H9 (cell line): Measurements from ENCODE around the gene CABLES2. TPM values are rescaled to one million over a fixed set of nuclear protein-coding genes. Genes with fewer than 3 reads are reported as not detected.

Experiments used
- DNase-seq: peaks from one replicate; pipeline ENCODE4 v3.0.0-alpha.2; 2017
- H2AFZ ChIP-seq: one replicate; pipeline ENCODE4 v1.6.1; 2013; ENCODE audit warnings: mild to moderate bottlenecking, low read length, control low read depth, moderate library complexity
- H2AK5ac ChIP-seq: 2 replicates; pipeline ENCODE4 v1.6.1; 2013; ENCODE audit warnings: low read length, control low read depth, mixed read lengths; ENCODE audit not compliant: insufficient read length
- H2BK120ac ChIP-seq: one replicate; pipeline ENCODE4 v1.6.1; 2013; ENCODE audit warnings: low read depth, mild to moderate bottlenecking, low read length, control low read depth, inconsistent platforms; ENCODE audit not compliant: poor library complexity, severe bottlenecking
- H2BK12ac ChIP-seq: 2 replicates; pipeline ENCODE4 v1.6.1; 2013; ENCODE audit warnings: low read length, control low read depth, mixed read lengths, low read depth; ENCODE audit not compliant: insufficient read length
- H2BK15ac ChIP-seq: 2 replicates; pipeline ENCODE4 v1.6.1; 2013; ENCODE audit warnings: low read depth, low read length, control low read depth
- H2BK20ac ChIP-seq: one replicate; pipeline ENCODE4 v1.6.1; 2013; ENCODE audit warnings: low read depth, mild to moderate bottlenecking, low read length, control low read depth, inconsistent platforms; ENCODE audit not compliant: poor library complexity, severe bottlenecking
- H2BK5ac ChIP-seq: 2 replicates; pipeline ENCODE4 v1.6.1; 2013; ENCODE audit warnings: low read length, control low read depth, mixed read lengths; ENCODE audit not compliant: insufficient read length
- H3K14ac ChIP-seq: 2 replicates; pipeline ENCODE4 v1.6.1; 2013; ENCODE audit warnings: low read length, control low read depth; ENCODE audit not compliant: insufficient read depth
- H3K18ac ChIP-seq: 2 replicates; pipeline ENCODE4 v1.6.1; 2013; ENCODE audit warnings: low read depth, mild to moderate bottlenecking, mixed read lengths, low read length, control low read depth; ENCODE audit not compliant: insufficient read length
- H3K23ac ChIP-seq: 2 replicates; pipeline ENCODE4 v1.6.1; 2013; ENCODE audit warnings: low read length, control low read depth, mixed read lengths, low read depth; ENCODE audit not compliant: insufficient read length
- H3K23me2 ChIP-seq: 2 replicates; pipeline ENCODE4 v1.6.1; 2013; ENCODE audit warnings: low read depth, mild to moderate bottlenecking, mixed read lengths, low read length, control low read depth; ENCODE audit not compliant: insufficient read length, poor library complexity, severe bottlenecking
- H3K27ac ChIP-seq: 2 replicates; pipeline ENCODE4 v1.5.1; 2013; ENCODE audit warnings: low read length, control low read depth, mixed read lengths, low read depth; ENCODE audit not compliant: insufficient read length
- H3K27me3 ChIP-seq: 2 replicates; pipeline ENCODE4 v1.6.1; 2013; ENCODE audit warnings: low read length, control low read depth, inconsistent platforms; ENCODE audit not compliant: insufficient read depth
- H3K4ac ChIP-seq: 2 replicates; pipeline ENCODE4 v1.6.1; 2013; ENCODE audit warnings: low read depth, mild to moderate bottlenecking, control low read depth, inconsistent platforms, low read length, moderate library complexity
- H3K4me1 ChIP-seq: 2 replicates; pipeline ENCODE4 v1.6.1; 2013; ENCODE audit warnings: low read length, control low read depth, inconsistent platforms; ENCODE audit not compliant: insufficient read depth
- H3K4me2 ChIP-seq: 2 replicates; pipeline ENCODE4 v1.6.1; 2013; ENCODE audit warnings: low read length, control low read depth, mixed read lengths; ENCODE audit not compliant: insufficient read length, insufficient read depth
- H3K56ac ChIP-seq: 2 replicates; pipeline ENCODE4 v1.6.1; 2013; ENCODE audit warnings: low read depth, mild to moderate bottlenecking, mixed read lengths, low read length, control low read depth; ENCODE audit not compliant: insufficient read length
- H3K79me1 ChIP-seq: 2 replicates; pipeline ENCODE4 v1.6.1; 2013; ENCODE audit warnings: low read depth, mild to moderate bottlenecking, moderate library complexity, low read length, control low read depth, inconsistent platforms; ENCODE audit not compliant: insufficient read depth, poor library complexity, severe bottlenecking
- H3K79me2 ChIP-seq: 2 replicates; pipeline ENCODE4 v1.6.1; 2013; ENCODE audit warnings: low read length, control low read depth, inconsistent platforms; ENCODE audit not compliant: insufficient read depth
- H3K9ac ChIP-seq: 2 replicates; pipeline ENCODE4 v1.6.1; 2013; ENCODE audit warnings: low read length, control low read depth, mixed read lengths; ENCODE audit not compliant: insufficient read length; ENCODE audit errors: extremely low read depth
- H3K9me3 ChIP-seq: one replicate; pipeline ENCODE4 v1.6.1; 2013; ENCODE audit warnings: low read depth, low read length, inconsistent platforms; ENCODE audit not compliant: control insufficient read depth
- H3T11ph ChIP-seq: one replicate; pipeline ENCODE4 v1.6.1; 2013; ENCODE audit warnings: mild to moderate bottlenecking, low read length, control low read depth, inconsistent platforms
- H4K20me1 ChIP-seq: one replicate; pipeline ENCODE4 v1.6.1; 2013; ENCODE audit not compliant: control insufficient read depth, insufficient read length, insufficient read depth
- H4K5ac ChIP-seq: 2 replicates; pipeline ENCODE4 v1.6.1; 2013; ENCODE audit warnings: low read depth, mild to moderate bottlenecking, mixed read lengths, low read length, control low read depth; ENCODE audit not compliant: insufficient read length
- H4K8ac ChIP-seq: replicated peaks from 2 replicates; pipeline ENCODE4 v1.6.1; 2013; ENCODE audit warnings: low read length, control low read depth, mixed read lengths, low read depth; ENCODE audit not compliant: insufficient read length
- H4K91ac ChIP-seq: 2 replicates; pipeline ENCODE4 v1.6.1; 2013; ENCODE audit warnings: low read depth, mild to moderate bottlenecking, moderate library complexity, mixed read lengths, low read length, control low read depth; ENCODE audit not compliant: insufficient read length
- H3K27ac Mint-ChIP-seq, 3 experiments: 2 replicates in 2 of 3; 3 replicates in 1 of 3; pipeline ENCODE4 v1.8.0; 2020 to 2021; ENCODE audit warnings: mixed read lengths in 3 of 3, mild to moderate bottlenecking in 1 of 3, moderate library complexity in 1 of 3
- H3K27me3 Mint-ChIP-seq: 2 replicates; pipeline ENCODE4 v1.8.0; 2021; ENCODE audit warnings: low read depth, mild to moderate bottlenecking, moderate library complexity, mixed read lengths
- H3K36me3 Mint-ChIP-seq, 3 experiments: 2 replicates in 2 of 3; 3 replicates in 1 of 3; pipeline ENCODE4 v1.8.0; 2020 to 2021; ENCODE audit warnings: low read depth in 3 of 3, mixed read lengths in 3 of 3; ENCODE audit not compliant: insufficient read depth in 1 of 3
- H3K4me1 Mint-ChIP-seq, 2 experiments: 2 replicates each; pipeline ENCODE4 v1.8.0; 2020; ENCODE audit warnings: mixed read lengths in 2 of 2
- H3K4me3 Mint-ChIP-seq, 2 experiments: 2 replicates in 1 of 2; 3 replicates in 1 of 2; pipeline ENCODE4 v1.8.0; 2020 to 2021; ENCODE audit warnings: mild to moderate bottlenecking in 2 of 2, mixed read lengths in 2 of 2, moderate library complexity in 1 of 2
- H3K9me3 Mint-ChIP-seq, 2 experiments: 2 replicates in 1 of 2; 3 replicates in 1 of 2; pipeline ENCODE4 v1.8.0; 2020; ENCODE audit warnings: mild to moderate bottlenecking in 2 of 2, mixed read lengths in 2 of 2, moderate library complexity in 1 of 2
- CTCF ChIP-seq: fragments of 200-600 bp; sonication (generic); conservative IDR thresholded peaks from 3 replicates; pipeline ENCODE4 v1.8.0; 2021; ENCODE audit warnings: antibody characterized with exemption, mild to moderate bottlenecking
- WGBS: extraction: QIAGEN DNeasy Blood & Tissue Kit; methylation state at CpG from one replicate; pipeline ENCODE4 v1.1.7; 2013; ENCODE audit warnings: missing lambda C conversion rate, low lambda C conversion rate, mixed read lengths; ENCODE audit not compliant: insufficient read length; ENCODE audit errors: extremely low coverage; 5-methylcytosine and 5-hydroxymethylcytosine counted together
- total RNA-seq: library from RNA; stranded (reverse); gene quantifications from 2 replicates; pipeline ENCODE4 v1.2.1, GENCODE V29; 2021

CABLES2 gene
- total RNA-seq, 1 experiment from 2014 or later: 10.8 TPM

- no peaks in the 10 kb centered on the region for H3K9me3 ChIP-seq
- peaks cover 3 to 5% of the 10 kb centered on the region in 2 experiments; a peak in 2 of 5 replicates for H3K9me3 Mint-ChIP-seq
- H2BK12ac ChIP-seq: no peak overlapping the region
- no peak overlapping the region for H4K8ac ChIP-seq
- H3K23me2 ChIP-seq: no peaks in the 10 kb centered on the region
- H3K14ac ChIP-seq: peak overlapping the region; percentile 9; the same call in 1 of the 2 replicates
- H3K4me2 ChIP-seq: no peak overlapping the region
- H3K27ac Mint-ChIP-seq: no peak overlapping the region
- DNase-seq: no peak
- no CpG with 5 or more reads among the region's 21 CpGs for WGBS
- no peak overlapping the region for H3K27ac ChIP-seq
- no peak overlapping the region for H2BK120ac ChIP-seq
- no peak overlapping the region for H2BK20ac ChIP-seq
- no peak overlapping the region for H2BK15ac ChIP-seq
- H2AK5ac ChIP-seq: no peak overlapping the region
- no peaks in the 10 kb centered on the region for H3K27me3 ChIP-seq
- peaks cover 3% of the 10 kb centered on the region; the same call in 1 of the 2 replicates for H3K4me1 ChIP-seq
- H4K5ac ChIP-seq: no peak overlapping the region
- no peak overlapping the region for H3K4ac ChIP-seq
- H3T11ph ChIP-seq: no peak overlapping the region
- no peaks in the 10 kb centered on the region for H3K79me2 ChIP-seq
- H3K4me3 Mint-ChIP-seq: no peak overlapping the region; a peak in 1 of 5 replicates
- H2AFZ ChIP-seq: no peak overlapping the region
- no peak overlapping the region for H4K91ac ChIP-seq
- no peak for TF ChIP-seq CTCF
- no peaks in the 10 kb centered on the region for H4K20me1 ChIP-seq
- H3K79me1 ChIP-seq: no peaks in the 10 kb centered on the region
- H3K23ac ChIP-seq: no peak overlapping the region
- H3K9ac ChIP-seq: no peak overlapping the region
- no peak overlapping the region for H3K56ac ChIP-seq
- peak overlapping the region; percentile 38 for H3K18ac ChIP-seq
- H3K4me1 Mint-ChIP-seq: peaks cover 15 to 53% of the 10 kb centered on the region in 2 experiments
- peaks cover 0 to 4% (median 4%) of the 10 kb centered on the region in 3 experiments; a peak in 1 of 7 replicates for H3K36me3 Mint-ChIP-seq
- no peak overlapping the region for H2BK5ac ChIP-seq
- no peaks in the 10 kb centered on the region; the same call in 1 of the 2 replicates for H3K27me3 Mint-ChIP-seq
These were observed 18.4 kb upstream of the CABLES2 start for GRCh38 chr20:62425281-62426058.
